HEK293 (cell line): Measurements from ENCODE around the gene CDK5R1.

Source experiments
- GLIS1 ChIP-seq: fragments of 450-650 bp; formaldehyde crosslinking; IDR thresholded peaks from 2 replicates; pipeline ENCODE4 v1.5.1; 2016; ENCODE audit warnings: missing biosample characterization, missing genetic modification characterization
- ZNF544 ChIP-seq: fragments of 450-650 bp; formaldehyde crosslinking; IDR thresholded peaks from 2 replicates; pipeline ENCODE4 v1.5.0; 2017; ENCODE audit warnings: missing biosample characterization, missing genetic modification characterization
- TF ChIP-seq, protein P1 (sequence below): fragments of 450-650 bp; formaldehyde crosslinking; IDR thresholded peaks from 2 replicates; pipeline ENCODE4 v1.5.1; 2016; ENCODE audit warnings: missing biosample characterization, missing genetic modification characterization

DNA sequence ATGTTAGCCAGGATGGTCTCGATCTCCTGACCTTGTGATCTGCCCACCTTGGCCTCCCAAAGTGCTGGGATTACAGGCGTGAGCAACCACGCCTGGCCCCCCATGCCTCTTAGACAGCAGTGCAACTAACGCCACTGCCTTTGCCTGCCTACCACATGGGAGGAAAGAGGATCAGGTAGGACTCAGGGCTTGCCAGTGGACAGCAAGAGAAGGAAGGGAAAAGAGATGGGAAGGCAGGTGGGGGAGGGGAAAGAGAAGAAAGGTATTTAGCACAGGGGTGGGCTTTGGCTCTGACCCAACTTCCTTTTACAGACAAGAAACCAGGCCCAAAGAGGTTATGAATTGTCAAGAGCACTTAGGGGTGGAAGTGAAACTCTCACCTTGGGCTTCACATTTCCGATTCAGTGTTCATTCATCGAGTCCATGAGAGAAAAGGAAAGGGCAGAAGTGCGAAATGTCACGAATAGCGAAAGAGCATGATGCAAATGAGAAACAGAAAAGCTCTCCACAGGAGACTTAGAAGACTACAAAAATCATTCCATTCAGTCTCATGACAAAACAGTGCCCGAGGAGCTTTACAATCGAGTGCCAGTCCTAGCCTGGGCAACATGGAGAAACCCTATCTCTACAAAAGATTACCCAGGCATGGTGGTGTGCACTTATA lies 36.4 kb downstream of the CDK5R1 start:
- no peak for TF ChIP-seq ZNF544 (tag by site-specific recombination)
- TF ChIP-seq, protein P1, sequence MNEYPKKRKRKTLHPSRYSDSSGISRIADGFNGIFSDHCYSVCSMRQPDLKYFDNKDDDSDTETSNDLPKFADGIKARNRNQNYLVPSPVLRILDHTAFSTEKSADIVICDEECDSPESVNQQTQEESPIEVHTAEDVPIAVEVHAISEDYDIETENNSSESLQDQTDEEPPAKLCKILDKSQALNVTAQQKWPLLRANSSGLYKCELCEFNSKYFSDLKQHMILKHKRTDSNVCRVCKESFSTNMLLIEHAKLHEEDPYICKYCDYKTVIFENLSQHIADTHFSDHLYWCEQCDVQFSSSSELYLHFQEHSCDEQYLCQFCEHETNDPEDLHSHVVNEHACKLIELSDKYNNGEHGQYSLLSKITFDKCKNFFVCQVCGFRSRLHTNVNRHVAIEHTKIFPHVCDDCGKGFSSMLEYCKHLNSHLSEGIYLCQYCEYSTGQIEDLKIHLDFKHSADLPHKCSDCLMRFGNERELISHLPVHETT (tag by site-specific recombination), result no peak
- no peak for TF ChIP-seq GLIS1 (tag by site-specific recombination)
